GM12878 (cell line): ENCODE measurements around the gene PSENEN. TPM values are rescaled to one million over a fixed set of nuclear protein-coding genes. Genes with fewer than 3 reads are reported as not detected.
A peak's percentile ranks its signal among the peaks of the same experiment; 100 is the strongest.

ENCODE experiments used
- CBFB ChIP-seq: IDR thresholded peaks from 2 replicates; pipeline ENCODE4 v1.6.1; 2016; ENCODE audit warnings: antibody characterized with exemption, low read depth
- CREB1 ChIP-seq: IDR thresholded peaks from 2 replicates; pipeline ENCODE4 v1.6.1; 2012; ENCODE audit warnings: low read depth, mild to moderate bottlenecking, inconsistent platforms
- ETV6 ChIP-seq, 2 experiments: fragments of 450-650 bp in 1 of 2; IDR thresholded peaks in 1 of 2; conservative IDR thresholded peaks in 1 of 2; 2 replicates each; pipeline ENCODE4 v1.6.1; 2014; ENCODE audit warnings: antibody characterized with exemption in 1 of 2, borderline replicate concordance in 1 of 2, low read depth in 1 of 2, mild to moderate bottlenecking in 1 of 2, moderate library complexity in 1 of 2
- NBN ChIP-seq: fragments of 450-650 bp; IDR thresholded peaks from 2 replicates; pipeline ENCODE4 v1.6.1; 2016
- SMAD5 ChIP-seq: IDR thresholded peaks from 2 replicates; pipeline ENCODE4 v1.6.1; 2016; ENCODE audit warnings: antibody characterized with exemption, low read depth
- SMC3 ChIP-seq: IDR thresholded peaks from 2 replicates; pipeline ENCODE4 v1.6.1; 2011; ENCODE audit warnings: low read length, improper control_type of control experiment, borderline replicate concordance
- ZBTB11 ChIP-seq: fragments of 450-650 bp; formaldehyde crosslinking; IDR thresholded peaks from 2 replicates; pipeline ENCODE4 v1.5.0; 2022; ENCODE audit warnings: mild to moderate bottlenecking, missing genetic modification characterization
- ZBTB33 ChIP-seq: fragments of 450-650 bp; IDR thresholded peaks from 2 replicates; pipeline ENCODE4 v1.6.1; 2017; ENCODE audit warnings: mild to moderate bottlenecking
- ZNF207 ChIP-seq: fragments of 450-650 bp; IDR thresholded peaks from 2 replicates; pipeline ENCODE4 v1.6.1; 2014; ENCODE audit warnings: antibody characterized with exemption, mild to moderate bottlenecking, borderline replicate concordance
- polyA plus RNA-seq, 11 experiments: library from polyadenylated mRNA; depleted of rRNA in 4 of 11; unstranded in 6 of 11; stranded (reverse) in 5 of 11; fragments of >200 nt; fragmentation: Nextera tagmentation in 4 of 11; fragmentation: Illumina TruSeq in 1 of 11; extraction: Ambion mirVana in 4 of 11; extraction: Trizol in 1 of 11; gene quantifications; 1 replicate in 1 of 11; 2 replicates in 10 of 11; pipeline versions ENCODE4 v1.2.1 to v1.2.3, GENCODE V29; 2011 to 2016; ENCODE audit warnings: inconsistent platforms in 2 of 11, missing spikeins in 2 of 11, low read depth in 1 of 11
- total RNA-seq, 4 experiments: library from RNA; depleted of rRNA in 3 of 4; stranded (reverse); fragments of >200 nt in 3 of 4; fragmentation: Illumina TruSeq in 1 of 4; extraction: Trizol in 1 of 4; gene quantifications; 2 replicates each; pipeline versions ENCODE4 v1.2.1 to v1.2.3, GENCODE V29; 2013 to 2021
- TF ChIP-seq, protein P1 (sequence below), 3 experiments: IDR thresholded peaks in 2 of 3; conservative IDR thresholded peaks in 1 of 3; 2 replicates each; pipeline ENCODE4 v1.5.1; 2011; ENCODE audit warnings: low read depth in 3 of 3, low read length in 3 of 3, mild to moderate bottlenecking in 3 of 3, control low read depth in 2 of 3, moderate library complexity in 2 of 3, inconsistent platforms in 1 of 3, mixed read lengths in 1 of 3; ENCODE audit not compliant: control insufficient read depth in 2 of 3, insufficient read depth in 1 of 3; ENCODE audit errors: extremely low read depth in 1 of 3
- TF ChIP-seq, protein P2 (sequence below): fragments of 450-650 bp; formaldehyde crosslinking; IDR thresholded peaks from 2 replicates; pipeline ENCODE4 v1.4.0; 2022; ENCODE audit warnings: mild to moderate bottlenecking, moderate library complexity
- TF ChIP-seq, protein P3 (sequence below): IDR thresholded peaks from 2 replicates; pipeline ENCODE4 v1.6.1; 2012; ENCODE audit warnings: low read length, inconsistent platforms
- TF ChIP-seq, protein P4 (sequence below): IDR thresholded peaks from 2 replicates; pipeline ENCODE4 v1.6.1; 2012; ENCODE audit warnings: low read depth, low read length, improper control_type of control experiment

PSENEN gene
- total and polyA plus RNA-seq, 10 of the 15 experiments (the other 5 are each of a cell fraction or from before 2014, with no cell fraction given): 14.4 to 178 (median 43.5) TPM

GRCh38 chr19:35757749-35758608 lies 12.5 kb downstream of the PSENEN start, which contains the start of gene PROSER3 (continued):
- TF ChIP-seq ZBTB11 (CRISPR knock-in tag) (no peak), SMAD5 (peak; percentile 75; the same call in 1 of the 2 replicates), CREB1 (peak; percentile 60), ZBTB33 (no peak), CBFB (peak; percentile 94), SMC3 (no peak), ETV6 (conservative IDR thresholded peaks at IDR 0.05 in 1 of 2, IDR thresholded peaks at IDR 0.05 in 1 of 2; ENCODE audit: borderline replicate concordance in 1 of 2, low read depth in 1 of 2) (no peak), ZNF207 (peak; percentile 95; the same call in 1 of the 2 replicates), NBN (peak; percentile 50; the same call in 1 of the 2 replicates)
- TF ChIP-seq, protein P1, sequence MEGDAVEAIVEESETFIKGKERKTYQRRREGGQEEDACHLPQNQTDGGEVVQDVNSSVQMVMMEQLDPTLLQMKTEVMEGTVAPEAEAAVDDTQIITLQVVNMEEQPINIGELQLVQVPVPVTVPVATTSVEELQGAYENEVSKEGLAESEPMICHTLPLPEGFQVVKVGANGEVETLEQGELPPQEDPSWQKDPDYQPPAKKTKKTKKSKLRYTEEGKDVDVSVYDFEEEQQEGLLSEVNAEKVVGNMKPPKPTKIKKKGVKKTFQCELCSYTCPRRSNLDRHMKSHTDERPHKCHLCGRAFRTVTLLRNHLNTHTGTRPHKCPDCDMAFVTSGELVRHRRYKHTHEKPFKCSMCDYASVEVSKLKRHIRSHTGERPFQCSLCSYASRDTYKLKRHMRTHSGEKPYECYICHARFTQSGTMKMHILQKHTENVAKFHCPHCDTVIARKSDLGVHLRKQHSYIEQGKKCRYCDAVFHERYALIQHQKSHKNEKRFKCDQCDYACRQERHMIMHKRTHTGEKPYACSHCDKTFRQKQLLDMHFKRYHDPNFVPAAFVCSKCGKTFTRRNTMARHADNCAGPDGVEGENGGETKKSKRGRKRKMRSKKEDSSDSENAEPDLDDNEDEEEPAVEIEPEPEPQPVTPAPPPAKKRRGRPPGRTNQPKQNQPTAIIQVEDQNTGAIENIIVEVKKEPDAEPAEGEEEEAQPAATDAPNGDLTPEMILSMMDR (IDR thresholded peaks at IDR 0.05 in 2 of 3, conservative IDR thresholded peaks at IDR 0.05 in 1 of 3; ENCODE audit: control insufficient read depth in 2 of 3, extremely low read depth in 1 of 3, insufficient read depth in 1 of 3, low read depth in 3 of 3, low read length in 3 of 3): no peak
- TF ChIP-seq, protein P2, sequence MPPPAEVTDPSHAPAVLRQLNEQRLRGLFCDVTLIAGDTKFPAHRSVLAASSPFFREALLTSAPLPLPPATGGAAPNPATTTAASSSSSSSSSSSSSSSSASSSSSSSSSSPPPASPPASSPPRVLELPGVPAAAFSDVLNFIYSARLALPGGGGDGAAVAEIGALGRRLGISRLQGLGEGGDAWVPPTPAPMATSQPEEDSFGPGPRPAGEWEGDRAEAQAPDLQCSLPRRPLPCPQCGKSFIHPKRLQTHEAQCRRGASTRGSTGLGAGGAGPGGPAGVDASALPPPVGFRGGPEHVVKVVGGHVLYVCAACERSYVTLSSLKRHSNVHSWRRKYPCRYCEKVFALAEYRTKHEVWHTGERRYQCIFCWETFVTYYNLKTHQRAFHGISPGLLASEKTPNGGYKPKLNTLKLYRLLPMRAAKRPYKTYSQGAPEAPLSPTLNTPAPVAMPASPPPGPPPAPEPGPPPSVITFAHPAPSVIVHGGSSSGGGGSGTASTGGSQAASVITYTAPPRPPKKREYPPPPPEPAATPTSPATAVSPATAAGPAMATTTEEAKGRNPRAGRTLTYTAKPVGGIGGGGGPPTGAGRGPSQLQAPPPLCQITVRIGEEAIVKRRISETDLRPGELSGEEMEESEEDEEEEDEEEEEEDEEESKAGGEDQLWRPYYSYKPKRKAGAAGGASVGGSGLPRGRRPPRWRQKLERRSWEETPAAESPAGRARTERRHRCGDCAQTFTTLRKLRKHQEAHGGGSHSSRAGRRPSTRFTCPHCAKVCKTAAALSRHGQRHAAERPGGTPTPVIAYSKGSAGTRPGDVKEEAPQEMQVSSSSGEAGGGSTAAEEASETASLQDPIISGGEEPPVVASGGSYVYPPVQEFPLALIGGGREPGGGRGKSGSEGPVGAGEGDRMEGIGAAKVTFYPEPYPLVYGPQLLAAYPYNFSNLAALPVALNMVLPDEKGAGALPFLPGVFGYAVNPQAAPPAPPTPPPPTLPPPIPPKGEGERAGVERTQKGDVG (CRISPR knock-in tag): no peak
- TF ChIP-seq, protein P3, sequence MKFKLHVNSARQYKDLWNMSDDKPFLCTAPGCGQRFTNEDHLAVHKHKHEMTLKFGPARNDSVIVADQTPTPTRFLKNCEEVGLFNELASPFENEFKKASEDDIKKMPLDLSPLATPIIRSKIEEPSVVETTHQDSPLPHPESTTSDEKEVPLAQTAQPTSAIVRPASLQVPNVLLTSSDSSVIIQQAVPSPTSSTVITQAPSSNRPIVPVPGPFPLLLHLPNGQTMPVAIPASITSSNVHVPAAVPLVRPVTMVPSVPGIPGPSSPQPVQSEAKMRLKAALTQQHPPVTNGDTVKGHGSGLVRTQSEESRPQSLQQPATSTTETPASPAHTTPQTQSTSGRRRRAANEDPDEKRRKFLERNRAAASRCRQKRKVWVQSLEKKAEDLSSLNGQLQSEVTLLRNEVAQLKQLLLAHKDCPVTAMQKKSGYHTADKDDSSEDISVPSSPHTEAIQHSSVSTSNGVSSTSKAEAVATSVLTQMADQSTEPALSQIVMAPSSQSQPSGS: no peak
- TF ChIP-seq, protein P4, sequence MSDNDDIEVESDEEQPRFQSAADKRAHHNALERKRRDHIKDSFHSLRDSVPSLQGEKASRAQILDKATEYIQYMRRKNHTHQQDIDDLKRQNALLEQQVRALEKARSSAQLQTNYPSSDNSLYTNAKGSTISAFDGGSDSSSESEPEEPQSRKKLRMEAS: no peak; the same call in 1 of the 2 replicates
